GM18526 (cell line): Measurements from ENCODE around the gene SNAI3.

Experiments used
- POLR2A ChIP-seq: IDR thresholded peaks from 3 replicates; pipeline ENCODE4 v1.6.1; 2011; ENCODE audit not compliant: insufficient read length; ENCODE audit errors: extremely low read depth

Gene SNAI3

GRCh38 chr16:88655053-88655732 lies 31.1 kb downstream of the SNAI3 start:
- TF ChIP-seq POLR2A, result no peak

- no peak for TF ChIP-seq POLR2A
Observed at GRCh38 chr16:88654363-88655052, 31.8 kb downstream of the SNAI3 start.

GRCh38 chr16:88653596-88654362 lies 32.5 kb downstream of the SNAI3 start:
- no peak for TF ChIP-seq POLR2A

- no peak for TF ChIP-seq POLR2A
Observed at GRCh38 chr16:88653101-88653500, 33.2 kb downstream of the SNAI3 start.

GRCh38 chr16:88652762-88653063 lies 33.6 kb downstream of the SNAI3 start:
- no peak for TF ChIP-seq POLR2A

GRCh38 chr16:88651989-88652761 lies 34.1 kb downstream of the SNAI3 start:
- TF ChIP-seq POLR2A, result no peak

- TF ChIP-seq POLR2A, result peak; percentile 77
Observed at GRCh38 chr16:88651276-88651988, 34.9 kb downstream of the SNAI3 start.

- TF ChIP-seq POLR2A, result peak; percentile 94
Observed at GRCh38 chr16:88650749-88651275, 35.5 kb downstream of the SNAI3 start, which contains the start of gene CYBA. TSS of gene CYBA (minus strand) at chr16:88651053. CDS start at chr16:88651013, 40 bp downstream.

- no peak for TF ChIP-seq POLR2A
Observed at GRCh38 chr16:88649924-88650748, 36.2 kb downstream of the SNAI3 start.

GRCh38 chr16:88649195-88649923 lies 36.9 kb downstream of the SNAI3 start:
- TF ChIP-seq POLR2A, result no peak

GRCh38 chr16:88647178-88648070 lies 38.9 kb downstream of the SNAI3 start:
- TF ChIP-seq POLR2A, result no peak

- TF ChIP-seq POLR2A, result no peak
Observed at GRCh38 chr16:88646345-88647034, 39.8 kb downstream of the SNAI3 start.

GRCh38 chr16:88645941-88646340 lies 40.4 kb downstream of the SNAI3 start:
- TF ChIP-seq POLR2A, result no peak
